Kidney tubule cell (primary cell): ENCODE measurements around the gene OR2S2.
"Not testable (repeated sequence)": the region's sequence is repeated elsewhere in the genome, so short reads cannot be mapped to it uniquely, and the experiment has no call there.

Experiments used
- DNase-seq: peaks from one replicate; pipeline ENCODE4 v3.0.0-alpha.2; 2018; ENCODE audit warnings: low spot score

Gene OR2S2, protein sequence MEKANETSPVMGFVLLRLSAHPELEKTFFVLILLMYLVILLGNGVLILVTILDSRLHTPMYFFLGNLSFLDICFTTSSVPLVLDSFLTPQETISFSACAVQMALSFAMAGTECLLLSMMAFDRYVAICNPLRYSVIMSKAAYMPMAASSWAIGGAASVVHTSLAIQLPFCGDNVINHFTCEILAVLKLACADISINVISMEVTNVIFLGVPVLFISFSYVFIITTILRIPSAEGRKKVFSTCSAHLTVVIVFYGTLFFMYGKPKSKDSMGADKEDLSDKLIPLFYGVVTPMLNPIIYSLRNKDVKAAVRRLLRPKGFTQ

GRCh38 chr9:35958104-35958837 lies at the start of gene OR2S2:
Gene OR2S2 (minus strand): TSS chr9:35958154. CDS start chr9:35958098, 56 bp downstream.
- DNase-seq, result peak; percentile 60

DNA sequence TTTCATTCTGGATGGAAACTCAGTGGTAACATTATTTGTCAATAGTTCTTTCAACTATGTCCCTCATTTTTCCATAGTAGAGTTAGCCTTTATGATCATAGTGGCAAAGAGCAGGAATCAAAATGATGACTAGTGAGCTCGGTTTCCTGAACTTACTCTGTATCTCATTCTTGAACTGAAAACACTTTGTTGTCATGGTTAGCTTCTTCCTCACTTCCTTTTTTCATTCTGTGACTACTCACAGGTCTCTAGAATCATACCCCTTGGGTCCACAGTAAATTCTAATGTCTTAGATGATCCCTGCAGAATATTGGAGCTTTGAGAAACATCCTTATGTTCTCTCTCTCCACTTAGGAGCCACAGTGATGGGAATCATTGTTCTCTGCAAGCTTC lies 49.4 kb upstream of the OR2S2 start:
- no peak for DNase-seq

GRCh38 chr9:36006549-36007315 lies 48.8 kb upstream of the OR2S2 start:
- DNase-seq, result no peak

GRCh38 chr9:36005891-36006290 lies 47.9 kb upstream of the OR2S2 start:
- DNase-seq, result no peak

DNA sequence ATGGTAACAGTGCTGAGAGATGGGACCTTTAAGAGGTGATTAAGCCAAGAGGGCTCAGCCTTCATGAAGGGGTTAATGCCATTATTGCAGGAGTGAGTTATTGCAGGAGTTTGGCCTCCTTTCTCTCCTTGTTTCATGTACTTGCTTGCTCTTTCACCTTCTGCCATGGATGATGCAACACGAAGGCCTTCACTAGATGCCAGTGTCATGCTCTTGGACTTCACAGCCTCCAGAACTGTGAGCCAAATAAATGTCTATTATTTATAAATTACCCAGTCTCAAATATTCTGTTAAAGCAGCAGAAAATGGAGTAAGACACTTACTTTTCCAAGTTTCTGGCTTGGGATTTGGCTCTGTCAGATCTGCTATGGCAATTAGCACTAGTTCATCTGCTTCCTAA lies 40.4 kb upstream of the OR2S2 start:
- no peak for DNase-seq

- DNase-seq, result not testable (repeated sequence)
Measured at GRCh38 chr9:35997016-35997415, 39.1 kb upstream of the OR2S2 start.

- DNase-seq, result peak; percentile 82
Measured at GRCh38 chr9:35996358-35996970, 38.5 kb upstream of the OR2S2 start.

DNA sequence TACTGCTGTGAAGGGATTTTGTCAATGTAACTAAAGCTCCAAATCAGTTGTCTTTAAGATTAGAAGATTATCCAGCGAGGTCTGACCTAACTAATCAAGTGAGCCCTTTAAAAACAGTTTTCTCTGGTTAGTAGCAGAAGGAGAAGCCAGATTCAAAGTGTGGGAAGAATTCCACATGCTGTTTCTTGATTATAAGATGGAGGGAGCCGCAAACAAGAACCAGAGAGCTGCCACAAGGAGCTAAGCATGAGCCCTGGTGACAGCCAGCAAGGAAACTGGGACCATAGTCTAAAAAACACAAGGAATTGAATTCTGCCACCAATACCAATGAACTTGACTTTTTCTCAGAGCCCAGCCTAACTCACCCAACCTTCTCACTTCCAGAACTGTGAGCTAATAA lies 37.0 kb upstream of the OR2S2 start:
- DNase-seq, result no peak

DNA sequence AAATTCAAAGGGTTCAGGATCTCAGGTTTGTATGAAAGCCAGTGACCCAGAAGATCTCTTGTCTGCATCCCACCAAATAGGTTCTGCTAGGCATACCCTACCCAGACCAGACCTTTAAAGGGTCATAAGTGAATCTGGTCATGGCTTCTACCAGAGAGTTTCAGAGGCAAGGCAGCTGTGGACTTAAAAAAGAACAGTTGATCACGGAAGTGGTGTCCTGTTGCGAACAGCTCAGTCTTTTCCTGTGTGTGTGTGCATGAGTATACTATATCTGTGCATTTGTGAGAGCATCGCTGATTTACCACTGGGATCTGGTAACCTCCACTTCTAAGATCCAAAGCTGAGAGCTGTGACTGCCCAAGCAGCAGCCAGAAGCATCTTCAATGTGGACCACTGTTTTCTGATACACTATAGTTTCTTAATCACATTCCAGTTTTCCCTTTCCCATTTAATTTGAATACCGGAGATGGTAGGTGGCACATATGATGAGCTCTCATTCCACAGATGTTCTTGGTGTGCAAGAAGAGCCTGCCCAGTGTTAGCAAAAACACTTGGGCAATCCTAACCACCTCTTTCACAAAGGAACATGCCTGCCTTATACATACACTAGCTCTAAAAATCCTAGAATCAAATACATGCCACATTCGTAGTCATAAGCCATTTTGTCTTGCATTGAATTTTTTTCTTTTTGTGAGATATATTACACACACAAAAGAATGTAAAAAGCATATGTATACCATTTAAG lies 36.2 kb upstream of the OR2S2 start:
- no peak for DNase-seq

DNA sequence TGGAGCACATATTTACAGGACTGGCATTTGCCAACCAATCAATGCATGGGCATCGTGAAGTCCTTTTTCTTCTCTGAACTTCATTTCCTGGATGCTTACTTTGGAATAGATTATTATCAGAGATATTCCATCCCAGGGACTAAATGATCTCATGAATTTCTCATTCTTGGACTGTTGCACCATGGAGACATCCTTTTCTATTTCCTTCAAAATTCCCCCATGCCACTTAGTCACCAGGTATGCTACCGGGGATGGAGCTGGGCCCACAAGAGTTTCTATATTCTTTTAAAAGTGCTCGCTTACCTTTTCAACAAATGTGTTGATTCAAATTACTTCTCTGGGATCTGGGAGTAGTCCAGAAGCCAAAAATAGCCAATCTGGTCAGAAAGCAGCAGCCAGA lies 35.2 kb upstream of the OR2S2 start:
- DNase-seq, result peak; percentile 64

GRCh38 chr9:35990155-35990554 lies 32.2 kb upstream of the OR2S2 start:
- no peak for DNase-seq

GRCh38 chr9:35984021-35984420 lies 26.1 kb upstream of the OR2S2 start:
- no peak for DNase-seq

GRCh38 chr9:35981699-35982098 lies 23.7 kb upstream of the OR2S2 start:
- no peak for DNase-seq

- DNase-seq, result no peak
Measured at GRCh38 chr9:35980289-35981011, 22.5 kb upstream of the OR2S2 start.

DNA sequence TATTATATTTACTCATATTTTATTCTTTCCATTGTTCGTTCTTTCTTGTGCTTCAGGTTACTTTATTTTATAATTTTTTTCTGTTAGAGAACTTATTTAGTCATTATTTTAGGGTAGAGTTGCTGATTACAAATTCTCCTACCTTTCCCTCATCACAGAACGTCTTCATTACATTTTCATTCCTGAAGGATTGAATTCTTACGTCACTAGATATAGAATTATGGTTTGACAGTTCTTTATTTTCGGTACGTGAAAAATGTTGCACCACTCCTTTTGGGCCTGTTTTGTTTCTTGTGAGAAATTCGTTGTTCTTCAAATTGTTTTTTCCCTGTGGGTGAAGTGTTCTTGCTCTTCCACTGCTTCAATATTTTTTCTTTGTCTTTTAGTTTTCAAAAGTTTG lies 20.8 kb upstream of the OR2S2 start:
- no peak for DNase-seq

- DNase-seq, result no peak
Measured at GRCh38 chr9:35976726-35977125, 18.8 kb upstream of the OR2S2 start.

DNA sequence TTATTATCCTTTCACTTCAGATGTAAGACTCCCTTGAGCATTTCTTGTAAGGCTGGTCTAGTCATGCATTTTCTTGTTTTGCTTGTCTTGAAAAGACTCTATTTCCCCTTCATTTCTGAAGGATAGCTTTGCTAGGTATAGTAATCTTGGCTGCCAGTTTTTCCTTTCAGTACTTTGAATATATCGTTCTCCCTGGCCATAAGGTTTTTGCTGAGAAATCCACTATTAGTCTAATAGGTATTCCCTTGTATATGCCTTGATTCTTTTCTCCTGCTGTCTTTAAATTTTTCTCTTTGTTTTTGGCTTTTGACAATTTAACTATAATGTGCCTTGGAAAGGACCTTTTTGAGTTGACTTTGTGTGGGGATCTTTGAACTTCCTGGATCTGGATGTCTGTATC lies 16.8 kb upstream of the OR2S2 start:
- DNase-seq, result no peak

DNA sequence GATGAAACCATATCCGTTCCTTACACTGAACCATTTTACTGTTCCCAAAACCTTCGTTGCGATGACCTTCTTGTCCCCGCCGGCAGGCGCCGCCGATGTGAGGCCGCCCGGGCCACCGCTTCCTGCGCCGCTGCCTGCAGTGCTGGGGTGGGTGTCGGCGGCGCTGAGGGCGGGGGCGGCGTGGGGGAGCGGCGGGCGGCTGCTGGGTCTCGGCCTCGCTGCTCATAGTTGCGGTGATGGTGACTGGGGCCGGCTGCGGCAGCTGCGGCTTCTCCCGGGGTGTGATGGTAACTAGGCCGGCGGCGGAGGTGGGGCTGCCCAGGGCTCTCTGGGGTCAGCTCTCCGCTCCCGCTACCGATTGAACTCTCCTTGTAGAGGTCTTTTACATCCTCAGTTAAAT lies 14.1 kb upstream of the OR2S2 start:
- no peak for DNase-seq

DNA sequence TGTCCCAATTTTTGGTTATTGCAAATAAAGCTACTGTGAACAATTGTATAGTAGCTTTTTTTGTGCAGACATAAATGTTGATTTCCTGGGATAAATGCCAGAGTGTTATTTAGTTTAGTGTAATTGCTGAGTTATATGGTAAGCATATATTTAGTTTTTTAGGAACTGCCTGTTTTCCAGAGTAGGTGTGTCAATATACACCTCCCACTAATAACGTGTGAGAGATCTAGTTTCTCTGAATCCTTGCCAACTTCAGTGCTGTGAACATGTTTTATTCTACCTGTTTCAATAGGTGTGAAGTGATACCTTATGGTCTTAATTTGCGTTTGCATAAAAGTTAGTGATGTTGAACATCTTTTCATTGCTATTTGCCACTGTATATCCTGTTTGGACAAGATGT lies 9.1 kb upstream of the OR2S2 start:
- DNase-seq, result no peak

DNA sequence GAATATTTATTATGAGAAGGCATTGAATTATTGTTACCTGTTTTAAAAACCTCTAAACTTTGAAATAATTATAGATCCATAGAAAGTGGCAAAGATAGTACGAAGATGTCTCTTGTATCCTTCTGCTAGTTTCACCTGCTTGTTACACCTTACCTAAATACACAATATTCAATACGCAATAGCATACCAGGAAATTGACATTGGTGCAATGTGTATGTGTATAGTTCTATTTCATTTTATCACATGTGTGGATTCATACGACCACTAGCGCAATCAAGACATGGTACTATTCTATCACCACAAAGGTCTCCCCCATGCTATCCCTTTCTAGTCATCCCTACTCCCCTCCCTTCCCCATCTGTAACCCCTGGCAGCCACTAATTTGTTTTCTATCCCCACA lies 8.5 kb upstream of the OR2S2 start:
- no peak for DNase-seq

GRCh38 chr9:35965011-35965410 lies 7.1 kb upstream of the OR2S2 start:
- DNase-seq, result no peak
